Upper lobe of right lung (tissue), 1 donor: ENCODE measurements around the gene CDK15. TPM values are rescaled to one million over a fixed set of nuclear protein-coding genes. Genes with fewer than 3 reads are reported as not detected.

ENCODE experiments used
- ATAC-seq: fragments of 200-7000 bp; cut with Tn5 transposase; one replicate; pipeline ENCODE4 v1.9.1; 2020; ENCODE audit warnings: mild to moderate bottlenecking, moderate library complexity
- DNase-seq: peaks from one replicate; pipeline ENCODE4 v3.0.0-alpha.2; 2020
- H3K27ac ChIP-seq: fragments of 200-600 bp; one replicate; pipeline ENCODE4 v1.8.0; 2022
- H3K27me3 ChIP-seq: fragments of 200-600 bp; one replicate; pipeline ENCODE4 v1.8.0; 2022; ENCODE audit warnings: mild to moderate bottlenecking
- H3K36me3 ChIP-seq: fragments of 200-600 bp; one replicate; pipeline ENCODE4 v1.8.0; 2022
- H3K4me1 ChIP-seq: fragments of 200-600 bp; one replicate; pipeline ENCODE4 v1.8.0; 2022
- H3K4me3 ChIP-seq: fragments of 200-600 bp; one replicate; pipeline ENCODE4 v1.8.0; 2022; ENCODE audit warnings: mild to moderate bottlenecking
- H3K9me3 ChIP-seq: fragments of 200-600 bp; one replicate; pipeline ENCODE4 v1.8.0; 2022
- CTCF ChIP-seq: fragments of 200-600 bp; IDR thresholded peaks from one replicate; pipeline ENCODE4 v1.8.0; 2022; ENCODE audit warnings: antibody characterized with exemption
- intact Hi-C: fragments of 100-400 bp; cut with DNase I; formaldehyde crosslinking; loops from one replicate; pipeline ENCODE4 v1.11.0; 2022
- total RNA-seq: library from RNA; stranded (reverse); fragmentation: NEBNext Ultra II Directional; extraction: Animal tissue kit (Norgen Biotek cat#: 25700); gene quantifications from one replicate; pipeline ENCODE4 v1.2.1, GENCODE V29; 2021
- donor health status: DM: no; HTN: yes; CAD: no; lungs with severe emphysema.

CDK15 gene
- total RNA-seq, 1 donor from 2014 or later = 6.0 TPM

GRCh38 chr2:201790989-201791388 lies 15.3 kb upstream of the CDK15 start:
- no peak for TF ChIP-seq CTCF
- Histone ChIP-seq H3K9me3 (no peaks in the 10 kb centered on the region), H3K27ac (no peak overlapping the region), H3K36me3 (no peaks in the 10 kb centered on the region), H3K27me3 (no peaks in the 10 kb centered on the region), H3K4me1 (no peaks in the 10 kb centered on the region), H3K4me3 (no peak overlapping the region)
- intact Hi-C loops = no loop called here
- DNase-seq (no peak), ATAC-seq (no peak)

- Histone ChIP-seq H3K27ac (no peak overlapping the region), H3K4me1 (no peaks in the 10 kb centered on the region), H3K4me3 (no peak overlapping the region), H3K27me3 (no peaks in the 10 kb centered on the region), H3K36me3 (no peaks in the 10 kb centered on the region), H3K9me3 (no peaks in the 10 kb centered on the region)
- intact Hi-C loops = no loop called here
- no peak for DNase-seq
- no peak for ATAC-seq
- TF ChIP-seq CTCF = no peak
These were observed 12.7 kb upstream of the CDK15 start for GRCh38 chr2:201793631-201794030.

- TF ChIP-seq CTCF = no peak
- Histone ChIP-seq H3K4me3 (no peak overlapping the region), H3K36me3 (no peaks in the 10 kb centered on the region), H3K27me3 (no peaks in the 10 kb centered on the region), H3K4me1 (no peaks in the 10 kb centered on the region), H3K9me3 (no peaks in the 10 kb centered on the region), H3K27ac (no peak overlapping the region)
- DNase-seq = no peak
- ATAC-seq = no peak
- intact Hi-C loops = no loop called here
These were observed 12.0 kb upstream of the CDK15 start for GRCh38 chr2:201794294-201794693.

GRCh38 chr2:201795607-201796477 lies 10.5 kb upstream of the CDK15 start:
- H3K27ac ChIP-seq = no peak overlapping the region
- DNase-seq = no peak
- no peaks in the 10 kb centered on the region for H3K4me1 ChIP-seq
- H3K9me3 ChIP-seq = no peaks in the 10 kb centered on the region
- H3K36me3 ChIP-seq = no peaks in the 10 kb centered on the region
- ATAC-seq = peak; percentile 67
- no peak overlapping the region for H3K4me3 ChIP-seq
- H3K27me3 ChIP-seq = no peaks in the 10 kb centered on the region
- peak; percentile 60 for TF ChIP-seq CTCF
- intact Hi-C loops = no loop called here

- Histone ChIP-seq H3K9me3 (no peaks in the 10 kb centered on the region), H3K4me1 (no peaks in the 10 kb centered on the region), H3K36me3 (no peaks in the 10 kb centered on the region), H3K27ac (no peak overlapping the region), H3K27me3 (no peaks in the 10 kb centered on the region), H3K4me3 (no peak overlapping the region)
- no peak for DNase-seq
- TF ChIP-seq CTCF = no peak
- intact Hi-C loops = no loop called here
- no peak for ATAC-seq
These were observed 9.9 kb upstream of the CDK15 start for GRCh38 chr2:201796478-201796865.
